Loucy (cell line): ENCODE data around the gene ISOC1.

ENCODE experiments used
- H2AFZ ChIP-seq: fragments of 200-600 bp; sonication (generic); 2 replicates; pipeline ENCODE4 v1.6.0; 2016; ENCODE audit warnings: antibody characterized with exemption, mild to moderate bottlenecking, low read length, moderate library complexity
- H3F3A ChIP-seq: fragments of 200-600 bp; 2 replicates; pipeline ENCODE4 v1.6.0; 2016; ENCODE audit warnings: antibody characterized with exemption, low read depth, mild to moderate bottlenecking
- H3K27me3 ChIP-seq: fragments of 200-600 bp; sonication (generic); 2 replicates; pipeline ENCODE4 v1.6.1; 2014; ENCODE audit warnings: low read length, mild to moderate bottlenecking; ENCODE audit not compliant: insufficient read depth, poor library complexity, severe bottlenecking
- H3K36me3 ChIP-seq: fragments of 200-600 bp; sonication (generic); 2 replicates; pipeline ENCODE4 v1.6.1; 2016; ENCODE audit warnings: low read length; ENCODE audit not compliant: insufficient read depth
- H3K4me1 ChIP-seq: fragments of 200-600 bp; sonication (generic); 2 replicates; pipeline ENCODE4 v1.5.1; 2014; ENCODE audit warnings: low read length, mild to moderate bottlenecking; ENCODE audit not compliant: insufficient read depth, poor library complexity, severe bottlenecking
- H3K4me2 ChIP-seq: fragments of 200-600 bp; sonication (generic); 2 replicates; pipeline ENCODE4 v1.6.0; 2014; ENCODE audit warnings: antibody characterized with exemption, low read length, low read depth, mild to moderate bottlenecking; ENCODE audit not compliant: poor library complexity, severe bottlenecking
- H3K4me3 ChIP-seq: fragments of 200-600 bp; sonication (generic); 2 replicates; pipeline ENCODE4 v1.5.1; 2014; ENCODE audit warnings: low read length, mild to moderate bottlenecking, mixed read lengths; ENCODE audit not compliant: poor library complexity, severe bottlenecking
- H3K79me2 ChIP-seq: fragments of 200-600 bp; sonication (generic); 2 replicates; pipeline ENCODE4 v1.6.1; 2014; ENCODE audit warnings: low read length; ENCODE audit not compliant: insufficient read depth
- H3K9ac ChIP-seq: fragments of 200-600 bp; sonication (generic); 2 replicates; pipeline ENCODE4 v1.6.0; 2014; ENCODE audit warnings: mild to moderate bottlenecking, low read depth, low read length, moderate library complexity; ENCODE audit not compliant: poor library complexity, severe bottlenecking
- H3K9me2 ChIP-seq: fragments of 200-600 bp; sonication (generic); replicated peaks from 2 replicates; pipeline ENCODE4 v1.6.1; 2016; ENCODE audit warnings: low read depth, low read length, mixed read lengths
- H3K9me3 ChIP-seq: fragments of 200-600 bp; sonication (generic); 2 replicates; pipeline ENCODE4 v1.6.1; 2014; ENCODE audit warnings: mild to moderate bottlenecking, antibody characterized with exemption, low read length, low read depth; ENCODE audit not compliant: insufficient read depth
- H4K20me1 ChIP-seq: fragments of 200-600 bp; sonication (generic); 2 replicates; pipeline ENCODE4 v1.6.0; 2014; ENCODE audit warnings: antibody characterized with exemption, low read length, mild to moderate bottlenecking; ENCODE audit not compliant: insufficient read depth, poor library complexity, severe bottlenecking
- CTCF ChIP-seq: fragments of 200-600 bp; sonication (generic); conservative IDR thresholded peaks from 2 replicates; pipeline ENCODE4 v1.5.1; 2014; ENCODE audit warnings: mild to moderate bottlenecking, antibody characterized with exemption, low read length
- EZH2phosphoT487 ChIP-seq: fragments of 200-600 bp; IDR thresholded peaks from 2 replicates; pipeline ENCODE4 v1.6.1; 2018; ENCODE audit warnings: antibody characterized with exemption, mild to moderate bottlenecking, moderate library complexity, borderline replicate concordance

The ISOC1 gene

DNA sequence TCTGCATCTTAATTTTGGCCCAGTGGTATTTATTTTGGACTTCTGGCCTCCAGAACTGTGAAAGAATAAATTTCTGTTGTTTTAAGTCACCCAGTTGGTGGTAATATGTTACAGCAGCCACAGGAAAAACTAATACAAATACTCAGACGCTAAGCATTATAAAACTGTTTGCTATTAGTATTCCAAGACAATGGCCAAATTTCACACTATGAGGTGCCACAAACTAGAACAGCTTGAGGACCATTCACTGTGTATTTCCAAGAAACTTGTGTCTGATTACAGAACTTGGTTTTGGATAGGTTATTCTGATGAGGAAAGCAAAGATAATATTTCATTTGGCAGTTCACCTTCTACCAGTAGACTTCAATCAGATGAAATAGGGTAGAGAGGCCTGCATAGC is 16.3 kb upstream of the ISOC1 start:
- no peaks in the 10 kb centered on the region for H3F3A ChIP-seq
- H2AFZ ChIP-seq: no peak overlapping the region
- H4K20me1 ChIP-seq: no peaks in the 10 kb centered on the region
- no peaks in the 10 kb centered on the region for H3K9me2 ChIP-seq
- H3K9ac ChIP-seq: no peak overlapping the region
- H3K27me3 ChIP-seq: no peaks in the 10 kb centered on the region
- H3K4me1 ChIP-seq: no peaks in the 10 kb centered on the region
- TF ChIP-seq CTCF (no peak), EZH2phosphoT487 (no peak)
- H3K4me2 ChIP-seq: no peak overlapping the region
- H3K9me3 ChIP-seq: no peaks in the 10 kb centered on the region
- no peaks in the 10 kb centered on the region for H3K36me3 ChIP-seq
- H3K79me2 ChIP-seq: no peaks in the 10 kb centered on the region
- no peak overlapping the region for H3K4me3 ChIP-seq

GRCh38 chr5:129078660-129079059 is 15.9 kb upstream of the ISOC1 start:
- Histone ChIP-seq H3K79me2 (no peaks in the 10 kb centered on the region), H2AFZ (no peak overlapping the region), H3F3A (no peaks in the 10 kb centered on the region), H3K4me3 (no peak overlapping the region), H3K9me2 (no peaks in the 10 kb centered on the region), H3K27me3 (no peaks in the 10 kb centered on the region), H3K9ac (no peak overlapping the region), H3K4me2 (no peak overlapping the region), H3K36me3 (no peaks in the 10 kb centered on the region), H3K9me3 (no peaks in the 10 kb centered on the region), H3K4me1 (no peaks in the 10 kb centered on the region), H4K20me1 (no peaks in the 10 kb centered on the region)
- no peak for TF ChIP-seq CTCF
- no peak for TF ChIP-seq EZH2phosphoT487

DNA sequence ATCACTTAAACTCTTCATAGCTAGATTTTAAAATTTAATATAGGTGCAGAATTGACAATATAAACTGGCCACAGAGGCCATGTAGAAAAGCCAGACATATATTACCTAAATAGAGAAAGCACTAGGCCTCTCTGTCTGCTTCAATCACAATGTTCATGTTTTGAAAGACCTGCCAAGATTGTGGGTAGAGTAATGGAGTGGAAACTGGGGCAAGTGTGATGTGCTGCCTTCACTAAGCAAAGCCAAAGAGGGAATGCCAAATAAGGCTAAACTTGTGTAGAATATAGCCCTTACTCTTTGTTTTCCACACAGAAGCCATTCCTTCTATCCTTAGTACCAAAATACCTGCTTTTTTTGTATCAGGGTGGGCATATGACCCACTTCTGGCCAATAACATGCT is 15.1 kb upstream of the ISOC1 start:
- Histone ChIP-seq H2AFZ (no peak overlapping the region), H3K9me3 (no peaks in the 10 kb centered on the region), H3K79me2 (no peaks in the 10 kb centered on the region), H3K4me3 (no peak overlapping the region), H3F3A (no peaks in the 10 kb centered on the region), H3K4me2 (no peak overlapping the region), H3K4me1 (no peaks in the 10 kb centered on the region), H3K27me3 (no peaks in the 10 kb centered on the region), H4K20me1 (no peaks in the 10 kb centered on the region), H3K9ac (no peak overlapping the region), H3K9me2 (no peaks in the 10 kb centered on the region), H3K36me3 (no peaks in the 10 kb centered on the region)
- no peak for TF ChIP-seq CTCF
- no peak for TF ChIP-seq EZH2phosphoT487
